ENCODE measurements around the gene ST6GALNAC3.

DNA sequence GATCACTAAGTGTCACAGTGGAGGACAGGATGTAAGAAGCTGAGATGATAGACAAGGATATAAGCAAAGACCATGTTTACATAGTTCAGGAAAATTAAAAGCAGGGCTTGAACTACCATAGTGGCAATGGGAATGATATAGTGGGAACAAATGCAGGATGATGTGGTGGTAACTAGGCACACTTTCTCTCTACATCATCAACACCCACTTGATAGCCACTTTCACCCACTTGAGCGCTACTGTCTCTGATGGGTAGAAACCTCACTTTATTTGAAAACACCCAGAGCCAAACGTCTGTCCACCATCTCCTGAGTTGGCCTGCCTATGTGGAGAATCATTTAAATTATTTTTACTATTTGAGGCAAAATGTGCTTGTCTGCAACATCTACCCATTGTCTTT lies 487.7 kb downstream of the ST6GALNAC3 start:
- TF ChIP-seq, protein P1, sequence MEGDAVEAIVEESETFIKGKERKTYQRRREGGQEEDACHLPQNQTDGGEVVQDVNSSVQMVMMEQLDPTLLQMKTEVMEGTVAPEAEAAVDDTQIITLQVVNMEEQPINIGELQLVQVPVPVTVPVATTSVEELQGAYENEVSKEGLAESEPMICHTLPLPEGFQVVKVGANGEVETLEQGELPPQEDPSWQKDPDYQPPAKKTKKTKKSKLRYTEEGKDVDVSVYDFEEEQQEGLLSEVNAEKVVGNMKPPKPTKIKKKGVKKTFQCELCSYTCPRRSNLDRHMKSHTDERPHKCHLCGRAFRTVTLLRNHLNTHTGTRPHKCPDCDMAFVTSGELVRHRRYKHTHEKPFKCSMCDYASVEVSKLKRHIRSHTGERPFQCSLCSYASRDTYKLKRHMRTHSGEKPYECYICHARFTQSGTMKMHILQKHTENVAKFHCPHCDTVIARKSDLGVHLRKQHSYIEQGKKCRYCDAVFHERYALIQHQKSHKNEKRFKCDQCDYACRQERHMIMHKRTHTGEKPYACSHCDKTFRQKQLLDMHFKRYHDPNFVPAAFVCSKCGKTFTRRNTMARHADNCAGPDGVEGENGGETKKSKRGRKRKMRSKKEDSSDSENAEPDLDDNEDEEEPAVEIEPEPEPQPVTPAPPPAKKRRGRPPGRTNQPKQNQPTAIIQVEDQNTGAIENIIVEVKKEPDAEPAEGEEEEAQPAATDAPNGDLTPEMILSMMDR (IDR thresholded peaks at IDR 0.05): no peak
- TF ChIP-seq EZH2 (IDR thresholded peaks at IDR 0.05) (no peak), EZH2phosphoT487 (IDR thresholded peaks at IDR 0.05) (no peak)
